Thyroid gland (tissue), 4 donors: ENCODE measurements around the gene GDAP1L1.

ENCODE experiments used
- CTCF ChIP-seq, 6 experiments: fragments of 200-600 bp in 3 of 6; fragments of 450-650 bp in 3 of 6; sonication (generic) in 3 of 6; IDR thresholded peaks; one replicate each; pipeline ENCODE4 v1.5.1; 2016 to 2019; ENCODE audit warnings: antibody characterized with exemption in 6 of 6, mild to moderate bottlenecking in 2 of 6, inconsistent platforms in 1 of 6, moderate library complexity in 1 of 6
- POLR2A ChIP-seq, 2 donors: fragments of 450-650 bp; IDR thresholded peaks; one replicate each; pipeline ENCODE4 v1.6.1; 2017; ENCODE audit warnings: antibody characterized with exemption in 2 of 2, mild to moderate bottlenecking in 2 of 2, moderate library complexity in 1 of 2

GRCh38 chr20:44282192-44282591, 35.1 kb downstream of the GDAP1L1 start:
- TF ChIP-seq CTCF (IDR thresholded peaks at IDR 0.05) (no peak), POLR2A (IDR thresholded peaks at IDR 0.05) (no peak)
